Sigmoid colon (tissue), 7 donors: Measurements from ENCODE around the gene WBP1L. TPM values are rescaled to one million over a fixed set of nuclear protein-coding genes. Genes with fewer than 3 reads are reported as not detected.

Experiments
- DNase-seq: peaks from one replicate; pipeline ENCODE4 v3.0.0-alpha.2; 2019
- H3K27ac ChIP-seq, 4 donors: fragments of 200-600 bp; sonication (generic); one replicate each; pipeline ENCODE4 v1.5.1; 2016 to 2019; ENCODE audit warnings: mild to moderate bottlenecking in 1 of 4
- H3K27me3 ChIP-seq, 3 donors: fragments of 200-600 bp; sonication (generic); one replicate each; pipeline ENCODE4 v1.5.1; 2019; ENCODE audit warnings: mild to moderate bottlenecking in 1 of 3
- H3K36me3 ChIP-seq, 4 donors: fragments of 200-600 bp; sonication (generic); one replicate each; pipeline ENCODE4 v1.5.1; 2016 to 2019
- H3K4me1 ChIP-seq, 4 donors: fragments of 200-600 bp; sonication (generic); one replicate each; pipeline ENCODE4 v1.5.1; 2017 to 2019
- H3K4me3 ChIP-seq, 4 donors: fragments of 200-600 bp; sonication (generic); one replicate each; pipeline ENCODE4 v1.5.1; 2017 to 2019; ENCODE audit warnings: mild to moderate bottlenecking in 2 of 4, moderate library complexity in 1 of 4
- H3K9me3 ChIP-seq, 4 donors: fragments of 200-600 bp in 3 of 4; sonication (generic) in 3 of 4; one replicate each; pipeline versions ENCODE4 v1.5.1 to v1.6.1; 2013 to 2019
- CTCF ChIP-seq, 4 experiments: fragments of 450-650 bp in 3 of 4; fragments of 200-600 bp in 1 of 4; IDR thresholded peaks; one replicate each; pipeline ENCODE4 v1.5.1; 2016 to 2019; ENCODE audit warnings: antibody characterized with exemption in 4 of 4, mild to moderate bottlenecking in 3 of 4, moderate library complexity in 2 of 4
- EP300 ChIP-seq, 4 donors: sonication (generic); formaldehyde crosslinking; IDR thresholded peaks; one replicate each; pipeline ENCODE4 v1.6.1; 2017; ENCODE audit warnings: antibody characterized with exemption in 4 of 4
- POLR2A ChIP-seq, 2 donors: fragments of 450-650 bp; IDR thresholded peaks; one replicate each; pipeline ENCODE4 v1.6.1; 2016; ENCODE audit warnings: antibody characterized with exemption in 2 of 2, mild to moderate bottlenecking in 2 of 2, moderate library complexity in 2 of 2
- POLR2AphosphoS5 ChIP-seq, 4 donors: sonication (generic); formaldehyde crosslinking; IDR thresholded peaks; one replicate each; pipeline ENCODE4 v1.6.1; 2017; ENCODE audit warnings: antibody characterized with exemption in 4 of 4
- WGBS, 2 donors: extraction: QIAGEN DNeasy Blood & Tissue Kit; methylation state at CpG; one replicate each; pipeline ENCODE4 v1.1.7; 2013; 5-methylcytosine and 5-hydroxymethylcytosine counted together
- intact Hi-C: fragments of 100-400 bp; cut with DNase I; formaldehyde crosslinking; loops from one replicate; pipeline ENCODE4 v1.15.1; 2023
- polyA plus RNA-seq, 3 donors: library from polyadenylated mRNA; stranded (reverse); fragments of 200-250 nt; gene quantifications; one replicate each; pipeline ENCODE4 v1.2.3, GENCODE V29; 2013
- total RNA-seq, 4 donors: library from RNA; depleted of rRNA; stranded (reverse); fragments of >200 nt; gene quantifications; one replicate each; pipeline ENCODE4 v1.1.0, GENCODE V29; 2016
- donor health status: healthy with polysubstance abuse.
- donor health status: Bipolar disorder and iron deficiency.
- donor health status: healthy.

Gene WBP1L
- total and polyA plus RNA-seq, 7 donors: 22.9 to 148 (median 83.8) TPM

- 94 to 100% methylated on average over 1 of the region's 1 CpG for WGBS, 2 donors
- H3K4me3 ChIP-seq: no peak overlapping the region
- no peaks in the 10 kb centered on the region for H3K27me3 ChIP-seq
- no peak for DNase-seq
- H3K9me3 ChIP-seq: no peaks in the 10 kb centered on the region
- peaks cover 0 to 98% (median 82%) of the 10 kb centered on the region in 4 donors for H3K4me1 ChIP-seq
- TF ChIP-seq EP300 (IDR thresholded peaks at IDR 0.05) (no peak), POLR2AphosphoS5 (IDR thresholded peaks at IDR 0.05) (no peak), CTCF (IDR thresholded peaks at IDR 0.05) (no peak), POLR2A (IDR thresholded peaks at IDR 0.05) (no peak)
- intact Hi-C loops: no loop called here
- no peaks in the 10 kb centered on the region for H3K36me3 ChIP-seq
- H3K27ac ChIP-seq: peak overlapping the region; percentile 84 to 99 (median 94)
Observed at GRCh38 chr10:102780527-102780808, 36.7 kb downstream of the WBP1L start.

GRCh38 chr10:102781090-102781920 lies 37.6 kb downstream of the WBP1L start:
- WGBS, 2 donors: 71 to 73% methylated on average over 8 of the region's 8 CpGs
- Histone ChIP-seq H3K4me1 (peaks cover 0 to 98% (median 83%) of the 10 kb centered on the region in 4 donors), H3K36me3 (no peaks in the 10 kb centered on the region), H3K9me3 (no peaks in the 10 kb centered on the region), H3K27ac (peak overlapping the region; percentile 84 to 99 (median 94)), H3K4me3 (no peak overlapping the region), H3K27me3 (no peaks in the 10 kb centered on the region)
- intact Hi-C loops: no loop called here
- TF ChIP-seq CTCF (IDR thresholded peaks at IDR 0.05) (no peak), POLR2A (IDR thresholded peaks at IDR 0.05) (no peak), POLR2AphosphoS5 (IDR thresholded peaks at IDR 0.05) (no peak), EP300 (IDR thresholded peaks at IDR 0.05) (no peak)
- no peak for DNase-seq

- 86 to 88% methylated on average over 6 of the region's 6 CpGs for WGBS, 2 donors
- no peaks in the 10 kb centered on the region for H3K9me3 ChIP-seq
- TF ChIP-seq POLR2AphosphoS5 (IDR thresholded peaks at IDR 0.05) (peak in 1 of 4 donors; percentile 34), EP300 (IDR thresholded peaks at IDR 0.05) (no peak)
- H3K27ac ChIP-seq: peak overlapping the region; percentile 84 to 99 (median 94)
- peaks cover 0 to 98% (median 87%) of the 10 kb centered on the region in 4 donors for H3K4me1 ChIP-seq
- intact Hi-C loops: loop anchor here (2.0 kb wide), 1 partner anchor 19 kb away; no protein-coding TSS in a partner anchor
- no peaks in the 10 kb centered on the region for H3K36me3 ChIP-seq
- H3K27me3 ChIP-seq: no peaks in the 10 kb centered on the region
- DNase-seq: no peak
- H3K4me3 ChIP-seq: no peak overlapping the region
Observed at GRCh38 chr10:102781921-102782557, 38.3 kb downstream of the WBP1L start.

GRCh38 chr10:102782673-102783551 lies 39.2 kb downstream of the WBP1L start:
- TF ChIP-seq CTCF (IDR thresholded peaks at IDR 0.05) (peak in 1 of 4 experiments; percentile 16), POLR2A (IDR thresholded peaks at IDR 0.05) (peak in 1 of 2 donors; percentile 13), POLR2AphosphoS5 (IDR thresholded peaks at IDR 0.05) (peak; percentile 14 to 61 (median 55)), EP300 (IDR thresholded peaks at IDR 0.05) (peak in 2 of 4 donors; percentile 82 to 91)
- H3K27me3 ChIP-seq: no peaks in the 10 kb centered on the region
- no peaks in the 10 kb centered on the region for H3K9me3 ChIP-seq
- peaks cover 0 to 92% (median 79%) of the 10 kb centered on the region in 4 donors for H3K4me1 ChIP-seq
- peak overlapping the region in 2 of 4 donors; percentile 10 to 17 for H3K4me3 ChIP-seq
- H3K27ac ChIP-seq: peak overlapping the region; percentile 84 to 99 (median 94)
- intact Hi-C loops: loop anchor here (2.0 kb wide), 1 partner anchor 18 kb away; no protein-coding TSS in a partner anchor
- WGBS, 2 donors: 71 to 77% methylated on average over 18 of the region's 18 CpGs
- peak; percentile 95 for DNase-seq
- no peaks in the 10 kb centered on the region for H3K36me3 ChIP-seq
